Activated CD8-positive, alpha-beta memory T cell treated with anti-CD3 and anti-CD28 coated beads for 48 hours (primary cell): ENCODE measurements around the gene IGFBP7.

ENCODE experiments used
- DNase-seq, 3 experiments: peaks; one replicate each; pipeline ENCODE4 v3.0.0-alpha.2; 2020; ENCODE audit warnings: low read depth in 2 of 3, low spot score in 2 of 3

The IGFBP7 gene

DNA sequence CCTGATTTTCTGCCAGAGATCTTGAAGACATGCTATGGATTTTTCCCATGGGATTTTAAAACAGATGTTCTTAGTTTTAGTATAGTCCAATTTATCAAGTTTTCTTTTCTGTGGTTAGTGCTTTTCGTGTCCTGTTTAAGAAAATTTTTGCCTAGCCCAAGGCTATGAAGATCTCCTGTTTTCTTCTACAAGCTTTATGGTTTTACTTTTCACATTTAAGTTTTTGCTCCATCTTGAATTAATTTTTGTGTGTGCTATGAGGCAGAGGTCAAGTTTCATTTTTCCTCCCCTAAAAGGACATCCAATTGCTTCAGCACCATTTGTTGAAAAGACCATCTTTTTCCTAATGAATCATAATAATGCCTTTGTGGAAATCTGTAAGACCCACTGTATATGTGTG lies 65.9 kb downstream of the IGFBP7 start:
- no peak for DNase-seq

DNA sequence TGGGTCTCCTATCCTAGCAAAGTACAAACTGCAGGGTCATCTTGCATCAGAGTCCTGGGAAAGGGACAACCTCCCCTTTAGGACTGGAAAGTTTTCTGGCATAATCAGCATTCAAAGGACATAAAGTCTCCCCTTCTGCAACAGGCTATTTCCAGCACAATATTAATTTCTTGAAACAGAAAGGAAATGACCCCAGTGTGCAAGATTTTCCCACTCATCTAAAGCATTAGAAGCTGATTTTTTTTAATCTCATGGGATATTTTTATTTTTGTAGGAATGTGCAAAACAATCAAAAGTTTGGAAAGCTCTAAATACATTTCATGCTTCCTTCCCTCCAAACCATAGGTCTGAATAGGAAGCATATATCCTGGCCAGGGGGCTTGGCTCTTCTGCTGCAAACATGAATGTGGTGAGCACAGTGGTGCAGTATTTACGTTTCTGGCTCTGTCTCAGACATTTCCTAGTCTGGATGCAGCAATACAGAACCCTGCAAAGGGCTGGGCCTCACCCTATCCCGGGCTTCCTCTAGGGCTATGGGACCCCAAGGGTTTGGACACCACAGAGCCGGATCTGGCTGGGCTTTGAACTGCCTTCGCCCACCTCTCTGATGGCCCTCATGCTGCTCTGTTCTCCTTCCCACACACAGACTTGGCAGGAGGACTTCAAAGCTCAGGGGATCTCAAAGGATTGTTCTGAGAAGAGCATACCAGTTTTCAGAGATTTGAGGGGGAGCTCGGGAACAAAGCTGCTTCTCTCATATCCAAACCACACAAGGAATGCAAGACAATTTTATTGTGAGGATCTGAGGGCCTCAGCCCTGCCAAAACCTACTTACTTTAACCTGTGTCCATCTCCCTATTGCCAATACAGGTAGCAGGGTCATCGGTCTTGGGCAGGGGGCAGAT lies 66.6 kb downstream of the IGFBP7 start:
- DNase-seq = no peak

DNA sequence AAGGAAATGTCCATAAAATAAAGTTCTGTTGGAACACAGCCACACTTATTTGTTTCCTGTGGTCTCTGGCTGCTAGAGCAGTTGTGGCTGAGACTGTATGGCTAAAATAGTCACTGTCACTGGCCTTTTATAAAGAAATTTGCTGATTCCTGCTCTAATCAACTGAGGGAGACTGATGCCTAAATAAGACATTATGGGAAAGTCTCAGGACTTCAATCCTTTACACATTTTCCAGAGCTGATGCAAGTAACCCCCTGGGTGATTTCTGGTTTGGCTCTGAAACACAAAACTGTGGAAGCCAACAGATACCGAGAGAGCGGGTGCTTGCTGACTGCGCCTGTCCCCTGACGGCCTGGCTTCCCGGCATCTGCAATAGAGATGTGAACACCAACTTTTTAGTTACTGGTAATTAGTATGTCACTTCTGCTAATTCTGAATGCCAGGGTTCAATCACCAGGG lies 67.4 kb downstream of the IGFBP7 start:
- DNase-seq = no peak

DNA sequence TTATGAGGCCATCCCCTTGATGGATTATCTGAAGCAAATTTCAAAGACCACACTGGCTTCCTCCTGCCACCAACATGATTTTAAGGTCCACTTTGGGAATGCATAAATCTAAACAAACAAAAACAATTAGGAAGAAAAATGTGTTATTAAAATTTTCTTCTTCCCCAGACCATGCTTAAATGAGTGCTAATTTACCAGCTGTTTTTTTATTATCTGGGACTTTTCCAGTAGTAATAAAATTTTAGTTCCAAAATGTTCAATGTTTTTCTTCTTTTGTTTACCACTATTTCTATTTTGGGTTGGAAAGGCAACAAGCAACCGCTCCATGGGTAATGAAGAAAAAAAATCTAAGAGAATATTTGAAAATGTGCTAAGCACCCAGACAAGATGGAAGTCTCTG lies 69.2 kb downstream of the IGFBP7 start:
- DNase-seq = no peak

DNA sequence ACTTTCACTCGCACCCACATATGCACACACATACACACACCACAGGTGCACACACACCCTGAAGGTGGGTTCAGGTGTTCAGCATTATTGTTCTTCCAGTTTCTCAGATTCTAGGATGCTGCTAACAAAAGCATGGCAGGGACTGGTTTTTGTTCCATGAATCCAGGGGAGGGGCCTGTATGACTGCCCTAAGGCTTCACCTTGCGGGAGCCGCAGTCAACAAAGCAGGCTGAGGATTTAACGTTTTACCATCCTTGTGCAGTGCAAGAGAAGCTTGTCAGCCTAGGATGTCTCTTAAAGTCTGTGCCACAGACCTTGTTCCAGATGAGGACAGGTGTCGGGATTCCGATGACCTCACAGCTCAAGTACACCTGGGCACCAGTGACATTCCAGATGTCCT lies 69.7 kb downstream of the IGFBP7 start:
- no peak for DNase-seq

DNA sequence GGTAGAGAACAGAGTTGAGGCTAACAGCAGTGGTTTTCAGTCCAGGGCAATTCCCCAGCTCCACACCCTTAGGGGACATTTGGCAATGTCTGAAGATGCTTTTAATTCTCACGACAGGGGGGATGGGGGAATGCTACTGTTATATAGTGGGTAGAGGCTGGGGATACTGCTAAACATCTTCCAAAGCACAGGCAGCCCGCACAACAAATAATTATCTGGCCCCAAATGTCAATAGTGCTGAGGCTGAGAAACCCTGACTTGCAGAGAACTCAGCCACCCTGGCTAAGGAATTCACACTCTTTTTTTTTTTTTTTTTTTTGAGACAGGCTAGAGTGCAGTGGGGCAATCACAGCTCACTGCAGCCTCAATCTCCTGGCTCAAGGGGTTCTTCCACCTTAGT lies 70.8 kb downstream of the IGFBP7 start:
- DNase-seq = no peak

DNA sequence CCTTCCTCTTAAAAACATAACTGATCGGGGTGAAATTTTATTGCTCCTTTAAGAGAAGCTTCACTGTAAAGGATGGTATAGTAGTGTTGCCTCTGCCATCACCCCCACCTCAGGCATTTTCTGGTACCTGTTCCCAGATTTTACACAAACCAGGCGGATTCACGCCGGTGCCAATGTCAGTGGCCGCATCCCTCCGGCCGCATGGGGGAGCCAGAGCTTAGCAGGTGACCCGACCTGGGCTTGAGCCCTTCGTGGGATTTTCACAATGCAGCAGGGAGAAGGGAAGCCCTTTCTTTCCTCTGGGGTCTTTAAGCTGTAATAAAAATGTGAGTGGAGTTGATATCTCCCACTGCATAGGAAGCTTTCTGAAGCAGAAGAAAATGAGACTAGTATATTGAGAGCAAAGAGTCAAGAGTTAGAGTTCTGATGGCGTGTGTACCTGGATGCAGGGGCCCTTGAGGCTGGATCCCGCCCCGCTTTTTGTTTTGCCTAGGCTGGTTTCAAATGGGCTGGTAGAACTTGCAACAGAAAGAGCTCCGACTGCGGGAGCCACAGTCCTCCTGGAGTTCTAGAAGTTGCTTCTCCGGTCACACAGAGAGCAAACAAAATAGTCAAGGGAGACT lies 72.1 kb downstream of the IGFBP7 start:
- peak in 2 of 3 experiments; percentile 6 to 12 for DNase-seq

DNA sequence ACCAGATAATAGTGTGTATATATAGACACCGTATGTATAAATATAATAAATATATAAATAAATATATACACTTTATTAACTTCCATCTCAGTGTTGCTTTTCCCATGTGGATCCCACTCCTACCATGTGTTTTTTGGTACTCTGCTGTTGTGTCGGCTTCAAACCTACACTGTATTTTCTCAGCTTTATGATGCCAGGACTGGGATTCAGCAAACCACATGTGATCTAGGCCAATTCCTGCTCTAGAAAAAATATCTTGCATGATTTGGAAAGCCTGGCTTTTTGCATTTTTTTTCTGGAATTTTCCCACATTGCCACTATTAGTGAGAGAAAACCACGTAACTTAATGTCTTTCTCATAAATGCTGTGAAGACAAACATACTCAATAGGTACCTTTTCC lies 75.7 kb downstream of the IGFBP7 start:
- DNase-seq = no peak

DNA sequence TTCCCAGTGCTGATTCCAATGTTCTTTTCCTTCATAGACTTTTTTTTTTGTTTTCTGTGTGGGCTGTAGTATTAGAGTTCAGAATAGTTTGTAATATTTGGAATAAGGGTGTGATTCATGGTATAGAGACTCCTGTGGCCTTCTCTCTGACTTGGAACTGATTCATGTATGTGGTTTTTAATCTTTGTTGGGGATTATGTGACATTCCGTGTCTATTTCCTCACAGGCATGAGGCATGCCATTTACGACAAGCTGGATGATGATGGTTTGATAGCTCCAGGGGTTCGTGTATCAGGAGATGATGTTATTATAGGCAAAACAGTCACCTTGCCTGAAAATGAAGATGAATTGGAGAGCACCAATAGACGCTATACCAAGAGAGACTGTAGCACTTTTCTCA lies 87.1 kb downstream of the IGFBP7 start:
- DNase-seq = no peak

DNA sequence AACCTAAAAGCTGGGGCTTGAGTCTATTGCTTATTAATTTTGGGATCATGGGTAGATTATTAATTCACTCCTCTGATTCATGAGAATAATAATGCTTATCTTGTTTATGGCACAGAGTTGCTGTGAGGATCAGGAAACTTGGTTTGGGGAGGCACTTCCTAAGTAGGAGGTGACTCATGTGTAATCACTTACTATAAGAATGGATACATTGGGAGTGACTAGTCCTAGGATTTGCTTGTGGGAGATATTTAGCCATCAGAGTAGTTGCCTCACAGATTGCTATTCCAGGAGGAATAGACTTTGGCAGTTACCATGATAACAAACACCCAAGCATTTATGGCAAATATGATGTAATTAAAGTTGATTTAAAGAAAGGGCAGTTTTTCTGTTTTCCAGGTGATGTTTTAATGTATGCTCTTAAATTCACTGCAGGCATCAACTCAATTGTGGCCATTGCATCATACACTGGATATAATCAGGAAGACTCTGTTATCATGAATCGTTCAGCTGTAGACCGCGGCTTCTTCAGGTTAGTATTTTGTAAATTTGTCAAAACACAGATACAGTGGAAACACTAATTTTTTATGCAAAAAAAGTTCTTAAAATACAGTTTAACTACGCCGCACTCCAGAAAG lies 89.6 kb downstream of the IGFBP7 start:
- no peak for DNase-seq

DNA sequence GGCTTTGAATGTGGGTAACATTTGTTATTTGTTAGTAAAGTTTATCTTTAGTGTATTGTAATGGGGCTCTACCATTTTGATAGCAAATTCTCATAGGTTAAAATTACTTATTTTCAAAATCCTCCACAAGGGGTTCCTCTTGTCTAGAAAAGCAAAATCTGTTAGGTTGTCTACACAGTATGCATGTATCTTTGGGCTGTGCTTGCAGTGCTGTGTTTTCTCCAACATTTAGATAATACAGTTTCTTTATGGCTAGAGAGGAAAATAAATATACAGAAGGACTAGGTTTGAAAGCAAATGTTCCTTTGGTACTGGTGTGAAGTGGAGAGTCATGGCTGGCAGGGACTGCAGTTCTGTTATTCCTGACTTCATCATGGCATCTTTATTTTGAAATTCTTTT lies 91.2 kb downstream of the IGFBP7 start:
- no peak for DNase-seq

DNA sequence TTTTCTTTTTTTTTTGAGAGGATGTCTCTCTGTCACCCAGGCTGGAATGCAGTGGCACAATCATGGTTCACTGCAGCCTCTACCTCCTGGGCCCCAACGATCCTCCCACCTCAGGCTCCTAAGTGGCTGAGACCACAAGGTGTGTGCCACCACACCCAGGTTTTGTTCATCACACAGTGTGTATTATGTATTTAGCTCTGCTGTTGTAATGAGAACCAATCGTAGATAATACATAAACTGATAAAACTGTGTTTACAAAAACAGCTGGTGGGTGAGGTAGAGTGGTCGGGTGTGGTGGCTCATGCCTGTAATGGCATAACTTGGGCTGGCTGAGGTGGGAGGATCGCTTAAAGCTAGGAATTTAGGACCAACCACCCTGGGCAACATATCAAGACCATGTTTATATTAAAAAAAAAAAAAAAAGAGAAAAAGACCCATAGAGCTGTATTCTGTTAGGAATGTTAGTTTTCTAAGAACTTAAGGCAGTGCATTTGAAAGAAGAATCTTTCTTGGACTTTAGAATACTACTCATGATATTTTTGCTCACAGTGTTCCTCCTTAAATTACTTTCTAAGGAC lies 96.6 kb downstream of the IGFBP7 start:
- DNase-seq = no peak

DNA sequence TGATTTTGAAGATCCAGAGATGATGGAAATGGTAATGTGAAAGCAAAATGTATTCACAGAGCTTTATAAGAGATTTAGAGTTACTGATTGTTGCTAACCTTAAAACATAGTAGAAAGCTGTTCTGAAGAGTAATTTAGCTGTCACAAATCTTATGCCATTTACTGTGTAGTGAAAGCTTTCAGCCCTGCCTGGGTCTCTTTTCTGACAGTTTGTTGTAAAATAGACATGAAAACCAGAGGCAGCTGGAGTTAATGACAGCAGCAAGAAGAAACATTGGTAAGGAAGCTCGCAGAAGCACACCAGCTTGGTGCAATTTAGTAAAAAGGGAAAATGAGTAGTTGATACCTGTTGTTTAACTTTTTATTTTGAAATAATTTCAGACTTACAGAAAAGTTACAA lies 110.4 kb downstream of the IGFBP7 start:
- no peak for DNase-seq

DNA sequence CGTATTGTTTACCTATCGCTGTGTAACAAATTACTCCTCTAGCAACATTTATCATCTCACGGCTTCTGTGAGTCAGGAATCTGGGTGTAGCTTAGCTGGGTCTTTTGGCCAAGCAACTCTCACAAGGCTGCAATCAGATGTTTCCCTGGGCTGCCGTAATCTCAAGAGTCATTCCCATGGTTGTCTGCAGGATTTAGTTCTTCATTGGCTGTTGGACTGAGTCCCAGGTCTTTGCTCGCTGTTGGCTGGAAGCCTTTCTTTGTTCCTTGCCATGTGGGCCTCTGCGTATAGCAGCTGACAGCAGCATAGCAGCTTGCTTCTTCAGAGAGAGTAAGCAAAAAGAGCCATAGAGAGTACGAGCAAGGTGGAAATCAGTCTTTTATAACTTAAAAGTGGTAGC lies 114.7 kb downstream of the IGFBP7 start:
- no peak for DNase-seq

DNA sequence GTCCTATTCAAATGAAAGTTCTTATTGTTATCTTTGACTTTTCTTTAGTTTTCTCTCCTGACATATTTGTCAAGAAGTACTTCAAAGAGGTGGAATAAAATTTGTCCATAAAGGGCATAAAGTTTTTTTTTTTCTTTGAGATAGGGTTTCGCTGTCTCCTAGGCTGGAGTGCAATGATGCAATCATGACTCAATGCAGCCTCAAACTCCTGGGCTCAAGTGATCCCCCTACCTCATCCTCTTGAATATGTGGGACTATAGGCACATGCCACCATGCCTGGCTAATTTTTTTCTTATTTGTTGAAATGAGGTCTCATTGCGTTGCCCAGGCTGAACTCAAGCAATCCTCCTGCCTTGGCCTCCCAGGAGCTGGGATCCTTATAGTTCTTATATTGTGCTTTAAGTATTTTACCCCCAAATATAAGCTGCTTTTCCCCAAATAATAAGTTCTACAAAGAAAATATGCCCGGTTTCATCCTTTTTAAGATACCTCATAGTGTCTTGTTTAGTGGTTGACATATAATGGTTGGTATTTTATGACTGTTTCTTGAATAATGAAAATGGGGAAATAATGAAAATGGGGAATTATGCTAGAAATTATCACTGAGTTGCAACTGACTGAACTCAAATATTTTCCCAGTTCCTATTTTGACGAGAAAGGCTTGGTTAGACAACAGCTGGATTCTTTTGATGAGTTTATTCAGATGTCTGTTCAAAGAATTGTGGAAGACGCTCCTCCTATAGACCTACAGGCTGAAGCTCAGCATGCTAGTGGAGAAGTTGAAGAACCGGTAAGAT lies 119.9 kb downstream of the IGFBP7 start:
- no peak for DNase-seq

DNA sequence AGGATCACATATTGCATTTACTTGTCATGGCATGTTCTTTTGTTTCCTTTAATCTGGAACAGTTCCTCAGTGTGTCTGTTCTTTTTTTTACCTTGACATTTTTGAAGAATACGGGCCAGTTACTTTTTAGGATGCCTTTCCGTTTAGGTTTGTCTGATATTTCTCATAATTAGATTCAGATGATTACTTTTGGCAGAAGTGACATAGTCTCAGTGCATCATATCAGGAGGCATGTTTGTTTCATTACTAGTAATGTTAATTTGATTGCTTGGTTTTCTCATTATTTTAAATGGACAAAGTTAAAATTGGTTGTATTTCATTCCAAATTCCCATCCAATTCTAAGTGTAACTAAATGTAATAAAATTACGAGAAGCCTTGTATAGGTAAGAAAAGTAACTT lies 123.2 kb downstream of the IGFBP7 start:
- DNase-seq = no peak

DNA sequence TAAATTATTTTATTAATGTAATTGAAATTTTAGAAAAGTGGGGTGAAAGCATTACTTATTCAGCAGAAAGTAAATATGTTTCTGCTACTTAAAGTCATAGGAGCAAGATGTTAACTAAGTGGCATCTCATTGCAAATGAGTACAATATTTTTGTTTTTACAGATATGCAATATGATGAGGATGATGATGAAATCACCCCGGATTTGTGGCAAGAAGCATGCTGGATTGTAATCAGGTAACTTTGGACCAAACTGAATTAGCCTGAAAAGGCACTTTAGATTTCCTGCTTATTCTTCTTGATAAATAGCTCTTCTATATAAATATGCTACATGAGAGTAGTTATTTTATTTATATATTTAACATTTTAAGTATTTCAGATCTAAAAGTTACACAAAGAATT lies 124.0 kb downstream of the IGFBP7 start:
- no peak for DNase-seq

DNA sequence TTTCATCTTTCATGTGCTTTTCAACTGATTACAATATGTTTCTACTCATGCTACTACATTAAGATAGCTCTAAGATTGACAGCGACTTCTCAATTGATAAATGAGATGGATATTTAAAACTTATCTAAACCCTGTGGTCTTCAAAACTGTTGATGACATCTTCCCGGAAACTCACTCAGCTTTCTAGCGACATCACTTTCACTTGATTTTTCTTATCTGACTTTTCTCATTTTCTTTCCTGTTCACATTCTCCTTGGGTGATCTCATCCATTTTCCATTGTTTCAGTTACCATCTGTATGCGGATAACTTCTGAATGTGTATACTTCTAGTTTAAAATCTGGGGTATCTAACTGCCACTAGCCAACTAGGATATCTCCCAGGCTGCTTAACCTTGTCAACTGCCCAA lies 128.4 kb downstream of the IGFBP7 start:
- DNase-seq = no peak
